ENCODE data around the gene UTP4. TPM values are rescaled to one million over a fixed set of nuclear protein-coding genes. Genes with fewer than 3 reads are reported as not detected.
A peak's percentile ranks its signal among the peaks of the same experiment; 100 is the strongest.
"Not testable (repeated sequence)": the region's sequence is repeated elsewhere in the genome, so short reads cannot be mapped to it uniquely, and the experiment has no call there.

Gene UTP4
- total RNA-seq, 1 donor from 2014 or later: 13.7 TPM

- no peak for DNase-seq (ENCODE audit: low spot score)
Measured at GRCh38 chr16:69110406-69110805, 22.0 kb upstream of the UTP4 start.

GRCh38 chr16:69111216-69111875, 21.1 kb upstream of the UTP4 start:
- DNase-seq (ENCODE audit: low spot score): no peak

GRCh38 chr16:69111876-69112230, 20.6 kb upstream of the UTP4 start:
- DNase-seq (ENCODE audit: low spot score): no peak

DNA sequence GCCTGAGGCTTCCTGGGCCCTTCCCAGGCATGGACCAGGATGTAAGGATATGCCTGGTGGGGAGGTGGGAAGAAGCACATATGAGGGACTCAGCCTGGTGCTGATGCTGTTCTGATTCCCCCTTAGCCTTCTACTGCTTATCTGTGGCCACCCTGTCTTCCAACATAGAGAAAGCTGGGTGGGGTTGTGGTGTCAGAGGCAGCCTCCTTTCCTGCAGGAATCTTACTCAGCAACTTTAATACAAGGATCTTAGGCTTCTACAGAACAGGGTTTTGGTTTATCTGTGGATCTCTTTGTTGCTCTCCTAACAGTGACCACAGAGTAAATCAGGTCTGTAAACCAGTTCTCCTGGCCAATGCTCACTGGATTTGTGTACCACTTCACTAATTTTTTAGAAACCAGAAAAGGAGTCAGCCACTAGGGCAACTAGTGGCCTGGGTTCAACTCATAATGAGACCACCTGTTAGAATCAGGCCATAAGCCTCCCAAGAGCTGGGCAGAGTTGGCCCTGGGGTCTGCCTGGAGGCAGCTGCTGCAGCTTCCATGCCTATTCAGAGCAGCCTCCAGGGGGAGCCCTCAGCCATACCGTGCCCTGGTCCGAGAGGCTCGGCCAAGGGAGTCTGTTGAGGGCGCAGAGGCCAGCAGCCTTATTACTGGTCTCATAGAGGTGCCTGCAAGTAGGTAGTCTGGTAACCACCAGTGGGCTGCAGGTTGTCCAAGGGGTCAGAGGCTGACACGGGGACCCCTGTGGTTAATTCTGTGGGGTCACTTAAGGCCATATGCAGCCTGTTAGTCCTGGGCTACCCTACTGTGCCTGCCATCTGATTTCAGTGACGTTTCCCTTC, 19.9 kb upstream of the UTP4 start:
- no peak for DNase-seq (ENCODE audit: low spot score)

DNA sequence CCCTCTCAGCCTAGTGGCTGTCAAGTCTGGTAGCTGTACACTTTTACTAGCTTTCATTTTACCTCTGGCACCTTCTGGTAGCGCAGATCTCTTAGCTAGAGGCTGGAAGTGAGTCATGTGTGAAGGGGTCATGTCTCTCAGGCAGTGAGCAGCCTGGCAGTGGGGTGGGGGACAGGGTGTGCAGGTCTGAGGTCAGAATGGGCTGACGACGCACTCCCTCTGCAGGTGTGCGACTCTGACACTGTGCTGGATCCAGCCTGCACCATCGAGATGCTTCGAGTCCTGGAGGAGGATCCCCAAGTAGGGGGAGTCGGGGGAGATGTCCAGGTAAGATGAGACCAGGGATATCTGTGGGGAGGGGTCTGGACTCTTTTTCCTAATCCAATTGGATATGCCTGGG, 19.2 kb upstream of the UTP4 start:
- DNase-seq (ENCODE audit: low spot score): no peak

- no peak for DNase-seq (ENCODE audit: low spot score)
Measured at GRCh38 chr16:69114346-69114975, 18.0 kb upstream of the UTP4 start.

DNA sequence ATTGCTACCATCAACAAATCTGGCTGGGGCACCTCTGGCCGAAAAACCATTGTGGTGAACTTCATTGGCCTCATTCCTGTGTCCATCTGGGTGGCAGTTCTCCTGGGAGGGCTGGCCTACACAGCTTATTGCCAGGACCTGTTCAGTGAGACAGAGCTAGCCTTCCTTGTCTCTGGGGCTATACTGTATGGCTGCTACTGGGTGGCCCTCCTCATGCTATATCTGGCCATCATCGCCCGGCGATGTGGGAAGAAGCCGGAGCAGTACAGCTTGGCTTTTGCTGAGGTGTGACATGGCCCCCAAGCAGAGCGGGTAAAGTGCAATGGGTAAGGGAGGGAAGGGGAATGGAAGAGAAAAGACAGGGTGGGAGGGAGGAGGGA, 17.5 kb upstream of the UTP4 start:
- DNase-seq (ENCODE audit: low spot score): no peak

DNA sequence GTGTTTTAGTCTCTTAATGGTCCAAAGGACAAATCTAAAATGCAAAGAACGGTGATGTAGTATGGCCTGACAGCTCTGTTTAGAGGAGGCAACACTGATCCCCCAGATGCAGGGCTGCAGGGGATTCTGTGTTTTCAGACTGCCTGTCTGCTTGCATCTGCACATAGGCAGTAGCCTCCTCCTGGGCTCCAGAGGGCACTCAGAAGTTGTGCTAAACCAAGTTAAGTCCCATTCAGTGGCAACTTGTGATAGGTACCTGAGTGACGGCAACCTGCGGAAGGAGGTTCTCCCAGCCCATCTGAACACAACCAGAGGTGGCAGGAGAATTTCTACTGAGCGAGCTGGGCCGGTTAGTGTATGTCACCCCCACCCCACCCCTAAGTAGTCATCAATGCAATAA, 17.1 kb upstream of the UTP4 start:
- DNase-seq (ENCODE audit: low spot score): no peak

DNA sequence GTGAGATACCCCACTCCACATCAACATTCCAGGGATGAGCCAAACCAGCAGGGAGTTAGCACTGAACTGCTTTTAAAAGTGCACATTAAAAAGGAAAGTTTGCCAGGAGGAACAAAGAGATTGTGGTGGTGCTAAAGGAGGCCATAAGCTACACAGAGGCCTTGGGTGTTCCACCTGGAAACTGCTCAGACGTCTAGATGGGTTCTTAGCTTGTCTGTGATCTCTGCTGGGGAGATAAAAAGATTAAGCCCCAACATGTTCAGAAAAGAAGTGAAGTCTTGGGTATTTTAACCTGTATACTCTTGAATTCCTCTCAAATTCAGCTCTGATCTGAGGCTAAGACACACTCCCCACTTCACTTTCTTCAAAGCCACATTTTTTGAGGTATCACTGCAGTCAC, 16.6 kb upstream of the UTP4 start:
- no peak for DNase-seq (ENCODE audit: low spot score)

DNA sequence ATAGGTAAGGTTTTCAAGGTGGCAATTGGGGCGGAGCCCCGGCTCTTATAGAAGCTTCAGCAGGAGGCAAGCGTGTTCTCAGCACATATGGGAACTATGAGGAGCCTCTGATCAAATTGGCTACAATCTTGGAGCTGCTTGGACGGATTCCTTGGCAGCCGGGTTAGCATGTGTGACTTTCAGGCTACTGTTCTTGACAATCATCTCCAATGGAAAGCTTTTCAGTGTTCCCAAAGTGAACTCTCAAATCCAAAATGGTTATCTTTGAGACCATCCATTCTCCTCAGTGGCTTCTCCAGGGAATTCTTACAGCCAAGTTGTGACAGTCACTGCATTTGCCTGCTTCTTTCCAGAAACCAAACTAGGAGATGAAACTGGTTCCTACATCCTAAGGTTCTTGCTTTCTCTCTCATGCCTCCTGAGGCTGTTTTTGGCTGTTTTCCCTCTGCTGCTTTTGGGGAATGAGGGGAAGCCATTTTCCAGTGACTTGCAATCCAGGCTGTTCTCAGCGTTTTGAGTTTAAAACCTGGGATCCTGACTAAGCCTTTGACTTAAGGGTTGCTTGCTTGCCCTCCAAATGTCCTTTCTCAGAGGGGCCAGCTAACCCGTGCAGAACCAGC, 16.1 kb upstream of the UTP4 start:
- DNase-seq (ENCODE audit: low spot score): no peak

GRCh38 chr16:69116906-69117305, 15.5 kb upstream of the UTP4 start:
- DNase-seq (ENCODE audit: low spot score): no peak

- DNase-seq (ENCODE audit: low spot score): no peak
Measured at GRCh38 chr16:69118468-69118867, 14.0 kb upstream of the UTP4 start.

- DNase-seq (ENCODE audit: low spot score): no peak
Measured at GRCh38 chr16:69118994-69119393, 13.5 kb upstream of the UTP4 start.

DNA sequence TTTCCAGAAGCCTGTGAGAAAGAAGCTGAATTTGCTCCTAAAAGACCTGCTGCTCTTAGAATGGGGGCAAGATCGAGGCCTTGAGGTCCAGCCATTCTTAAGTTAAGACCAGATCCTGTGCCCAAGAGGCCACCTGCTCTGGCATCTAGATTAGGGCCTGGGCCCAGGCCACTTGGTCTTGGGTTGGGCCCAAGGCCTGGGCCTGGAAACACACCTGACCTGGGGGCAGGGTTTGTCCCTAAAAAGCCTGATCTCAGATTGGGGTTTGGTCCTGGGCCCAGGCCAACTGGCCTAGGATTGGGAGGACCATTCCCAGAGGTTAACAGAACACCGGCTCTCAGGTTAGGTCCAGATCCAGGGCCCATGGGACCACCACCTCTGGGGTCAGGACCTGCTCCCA, 12.9 kb upstream of the UTP4 start:
- no peak for DNase-seq (ENCODE audit: low spot score)

DNA sequence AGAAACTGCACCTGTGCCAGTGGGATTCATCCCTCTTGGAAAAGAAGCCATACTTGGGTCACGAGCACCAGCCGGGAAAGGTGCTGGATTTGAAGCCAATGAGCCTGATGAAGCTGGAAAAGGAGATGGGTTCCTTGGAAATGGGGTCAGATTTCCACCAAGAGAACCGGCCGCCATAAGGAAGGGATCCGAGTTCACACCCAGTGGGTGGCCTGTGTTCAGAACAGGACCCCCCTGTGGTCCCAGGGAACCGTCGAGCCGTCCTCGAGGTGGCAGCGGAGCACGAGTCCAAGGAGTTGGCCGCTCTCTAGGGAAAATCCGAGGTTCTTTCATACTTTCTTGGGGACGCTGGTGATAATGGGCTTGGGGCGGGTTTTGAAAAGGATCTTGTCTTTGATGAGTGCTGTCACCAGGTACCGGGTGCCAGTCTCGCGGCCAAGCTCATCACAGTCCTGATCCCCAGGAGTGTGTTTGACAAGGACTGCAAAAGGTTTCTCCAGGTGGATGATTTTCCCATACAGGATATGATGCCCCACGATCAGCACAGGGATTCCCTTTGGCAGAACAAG, 12.3 kb upstream of the UTP4 start:
- no peak for DNase-seq (ENCODE audit: low spot score)

DNA sequence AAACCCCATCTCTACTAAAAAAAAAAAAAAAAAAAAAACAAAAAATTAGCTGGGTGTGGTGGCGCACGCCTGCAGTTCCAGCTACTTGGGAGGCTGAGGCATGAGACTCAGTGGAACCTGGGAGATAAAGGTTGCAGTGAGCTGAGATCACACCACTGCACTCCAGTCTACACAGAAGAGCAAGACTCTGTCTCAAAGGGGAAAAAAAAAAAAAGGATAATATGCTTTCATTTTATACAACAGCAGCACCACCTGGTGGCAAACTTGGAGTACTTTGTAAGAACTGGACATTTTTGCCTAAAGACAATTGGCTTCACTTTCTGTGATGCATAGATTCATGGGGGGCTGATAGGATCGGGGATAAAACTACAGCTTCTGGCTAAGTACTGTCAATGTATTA, 8.5 kb upstream of the UTP4 start:
- DNase-seq (ENCODE audit: low spot score): peak; percentile 65

- DNase-seq (ENCODE audit: low spot score): not testable (repeated sequence)
Measured at GRCh38 chr16:69124406-69124805, 8.0 kb upstream of the UTP4 start.

GRCh38 chr16:69124961-69125360, 7.5 kb upstream of the UTP4 start:
- not testable (repeated sequence) for DNase-seq (ENCODE audit: low spot score)

- DNase-seq (ENCODE audit: low spot score): no peak
Measured at GRCh38 chr16:69126221-69126620, 6.2 kb upstream of the UTP4 start.

GRCh38 chr16:69126801-69127200, 5.6 kb upstream of the UTP4 start:
- not testable (repeated sequence) for DNase-seq (ENCODE audit: low spot score)

GRCh38 chr16:69127966-69128510, 4.4 kb upstream of the UTP4 start:
- no peak for DNase-seq (ENCODE audit: low spot score)

DNA sequence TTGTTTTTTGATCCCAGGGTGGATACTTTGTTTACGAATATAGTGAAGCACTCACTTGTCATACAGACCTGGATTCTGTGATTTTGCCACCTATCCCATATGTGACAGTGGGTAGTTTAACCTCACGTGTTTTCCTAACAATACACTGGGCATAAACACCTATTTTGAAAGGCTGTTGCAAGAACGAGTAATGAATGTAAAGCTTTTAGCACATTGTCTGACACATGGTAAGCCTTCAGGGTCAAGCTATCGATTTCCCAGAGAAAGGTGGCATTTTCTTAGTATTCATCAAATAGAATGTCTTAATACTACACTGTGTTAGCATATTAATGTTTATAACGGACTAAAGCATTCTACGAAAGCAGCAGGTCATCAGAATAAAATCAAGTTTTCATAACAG, 2.0 kb upstream of the UTP4 start:
- DNase-seq (ENCODE audit: low spot score): no peak
